Ovary (tissue), 3 donors: Measurements from ENCODE around the gene KLHL6.

Experiments
- EP300 ChIP-seq: sonication (generic); formaldehyde crosslinking; IDR thresholded peaks from one replicate; pipeline ENCODE4 v1.6.1; 2017; ENCODE audit warnings: antibody characterized with exemption
- POLR2A ChIP-seq: fragments of 450-650 bp; IDR thresholded peaks from one replicate; pipeline ENCODE4 v1.6.1; 2017; ENCODE audit warnings: antibody characterized with exemption, mild to moderate bottlenecking, moderate library complexity
- TF ChIP-seq, protein P1 (sequence below), 3 donors: fragments of 450-650 bp in 2 of 3; fragments of 200-600 bp in 1 of 3; IDR thresholded peaks; one replicate each; pipeline versions ENCODE4 v1.5.1 to v1.8.0; 2016 to 2022; ENCODE audit warnings: antibody characterized with exemption in 3 of 3, mild to moderate bottlenecking in 1 of 3
- donor health status: DM: no; HTN: no; CAD: no.

DNA sequence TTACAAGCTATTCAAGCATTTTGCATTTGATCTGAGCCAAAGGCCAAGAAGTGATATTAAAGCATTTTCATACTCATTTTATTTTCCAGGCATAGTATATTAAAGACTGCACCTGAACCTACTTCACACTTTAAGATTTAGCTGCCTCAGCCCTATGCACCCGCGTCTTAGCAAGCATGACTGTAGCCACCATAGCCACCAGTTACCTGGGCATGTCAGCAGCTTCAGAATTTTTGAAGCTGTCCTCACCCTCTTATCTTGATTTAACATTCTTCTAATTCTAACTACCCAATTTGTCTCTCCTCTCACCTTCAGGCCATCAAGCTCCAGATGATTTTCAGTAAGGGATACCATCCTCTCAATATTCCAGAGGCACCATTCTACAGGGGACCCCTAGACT, 39.1 kb upstream of the KLHL6 start:
- TF ChIP-seq, protein P1, sequence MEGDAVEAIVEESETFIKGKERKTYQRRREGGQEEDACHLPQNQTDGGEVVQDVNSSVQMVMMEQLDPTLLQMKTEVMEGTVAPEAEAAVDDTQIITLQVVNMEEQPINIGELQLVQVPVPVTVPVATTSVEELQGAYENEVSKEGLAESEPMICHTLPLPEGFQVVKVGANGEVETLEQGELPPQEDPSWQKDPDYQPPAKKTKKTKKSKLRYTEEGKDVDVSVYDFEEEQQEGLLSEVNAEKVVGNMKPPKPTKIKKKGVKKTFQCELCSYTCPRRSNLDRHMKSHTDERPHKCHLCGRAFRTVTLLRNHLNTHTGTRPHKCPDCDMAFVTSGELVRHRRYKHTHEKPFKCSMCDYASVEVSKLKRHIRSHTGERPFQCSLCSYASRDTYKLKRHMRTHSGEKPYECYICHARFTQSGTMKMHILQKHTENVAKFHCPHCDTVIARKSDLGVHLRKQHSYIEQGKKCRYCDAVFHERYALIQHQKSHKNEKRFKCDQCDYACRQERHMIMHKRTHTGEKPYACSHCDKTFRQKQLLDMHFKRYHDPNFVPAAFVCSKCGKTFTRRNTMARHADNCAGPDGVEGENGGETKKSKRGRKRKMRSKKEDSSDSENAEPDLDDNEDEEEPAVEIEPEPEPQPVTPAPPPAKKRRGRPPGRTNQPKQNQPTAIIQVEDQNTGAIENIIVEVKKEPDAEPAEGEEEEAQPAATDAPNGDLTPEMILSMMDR (IDR thresholded peaks at IDR 0.05): no peak
- TF ChIP-seq POLR2A (no peak), EP300 (no peak)
